OCI-LY3 (cell line): ENCODE measurements around the gene ZNRF1.

Experiments
- H2AFZ ChIP-seq: fragments of 200-600, 300-600 bp; shearing (Covaris generic); 2 replicates; pipeline ENCODE4 v1.6.0; 2014; ENCODE audit warnings: antibody characterized with exemption, low read depth, low read length
- H3K27ac ChIP-seq: fragments of 200-600, 300-600 bp; sonication (generic); 2 replicates; pipeline ENCODE4 v1.5.1; 2014; ENCODE audit warnings: mild to moderate bottlenecking, low read length, moderate library complexity, mixed read lengths
- H3K27me3 ChIP-seq: fragments of 200-600, 300-600 bp; sonication (generic); 2 replicates; pipeline ENCODE4 v1.6.1; 2014; ENCODE audit warnings: low read depth, low read length, mixed read lengths
- H3K36me3 ChIP-seq: fragments of 200-600, 300-600 bp; sonication (generic); replicated peaks from 2 replicates; pipeline ENCODE3; 2014; ENCODE audit warnings: low read depth, low read length, mixed read lengths
- H3K4me1 ChIP-seq: fragments of 300-600, 200-600 bp; sonication (generic); 2 replicates; pipeline ENCODE4 v1.6.1; 2014; ENCODE audit warnings: low read length, mixed read lengths
- H3K4me2 ChIP-seq: fragments of 200-600, 300-600 bp; sonication (generic); 2 replicates; pipeline ENCODE4 v1.6.1; 2014; ENCODE audit warnings: low read length, mixed read lengths
- H3K4me3 ChIP-seq: fragments of 300-600, 200-600 bp; sonication (generic); 2 replicates; pipeline ENCODE4 v1.5.1; 2014; ENCODE audit warnings: antibody characterized with exemption, mild to moderate bottlenecking, low read length, moderate library complexity
- H3K79me2 ChIP-seq: fragments of 300-600, 200-600 bp; shearing (Covaris generic); 2 replicates; pipeline ENCODE4 v1.6.1; 2014; ENCODE audit warnings: mild to moderate bottlenecking, low read length, mixed read lengths
- H3K9ac ChIP-seq: fragments of 300-600, 200-600 bp; shearing (Covaris generic); 2 replicates; pipeline ENCODE4 v1.6.0; 2014; ENCODE audit warnings: mild to moderate bottlenecking, low read length, moderate library complexity
- H3K9me3 ChIP-seq: fragments of 200-600, 300-600 bp; shearing (Covaris generic); 2 replicates; pipeline ENCODE4 v1.6.1; 2014; ENCODE audit warnings: low read length, mixed read lengths; ENCODE audit not compliant: insufficient read depth
- H4K20me1 ChIP-seq: fragments of 200-600, 300-600 bp; sonication (generic); 2 replicates; pipeline ENCODE4 v1.6.1; 2016; ENCODE audit warnings: low read length, mixed read lengths; ENCODE audit not compliant: insufficient read depth
- CTCF ChIP-seq: fragments of 200-600, 300-600 bp; sonication (generic); IDR thresholded peaks from 2 replicates; pipeline ENCODE4 v1.5.1; 2014; ENCODE audit warnings: antibody characterized with exemption, low read length, low read depth
- EZH2phosphoT487 ChIP-seq: fragments of 200-600 bp; shearing (Covaris generic); IDR thresholded peaks from 2 replicates; pipeline ENCODE4 v1.6.1; 2018; ENCODE audit warnings: antibody characterized with exemption, mixed run types, low read depth

Gene ZNRF1

GRCh38 chr16:74990832-74991231 lies 8.0 kb upstream of the ZNRF1 start:
- H3K4me2 ChIP-seq = no peak overlapping the region
- no peaks in the 10 kb centered on the region for H3K9me3 ChIP-seq
- H3K9ac ChIP-seq = no peak overlapping the region
- H3K4me3 ChIP-seq = no peak overlapping the region
- H3K79me2 ChIP-seq = no peaks in the 10 kb centered on the region
- no peaks in the 10 kb centered on the region for H3K4me1 ChIP-seq
- no peaks in the 10 kb centered on the region for H3K36me3 ChIP-seq
- H3K27ac ChIP-seq = no peak overlapping the region
- no peak overlapping the region for H2AFZ ChIP-seq
- peaks cover 12% of the 10 kb centered on the region; the same call in 1 of the 2 replicates for H3K27me3 ChIP-seq
- no peaks in the 10 kb centered on the region for H4K20me1 ChIP-seq
- no peak for TF ChIP-seq EZH2phosphoT487
- TF ChIP-seq CTCF = no peak

GRCh38 chr16:74991268-74991592 lies 7.6 kb upstream of the ZNRF1 start:
- Histone ChIP-seq H4K20me1 (no peaks in the 10 kb centered on the region), H3K27ac (no peak overlapping the region), H3K4me3 (no peak overlapping the region), H3K4me1 (no peaks in the 10 kb centered on the region), H3K9me3 (no peaks in the 10 kb centered on the region), H3K79me2 (no peaks in the 10 kb centered on the region), H2AFZ (no peak overlapping the region), H3K9ac (no peak overlapping the region), H3K4me2 (no peak overlapping the region), H3K27me3 (peaks cover 16% of the 10 kb centered on the region; the same call in 1 of the 2 replicates), H3K36me3 (no peaks in the 10 kb centered on the region)
- no peak for TF ChIP-seq EZH2phosphoT487
- no peak for TF ChIP-seq CTCF

- Histone ChIP-seq H3K9ac (no peak overlapping the region), H2AFZ (peak overlapping the region; percentile 11; the same call in 1 of the 2 replicates), H3K4me2 (no peak overlapping the region), H3K36me3 (no peaks in the 10 kb centered on the region), H3K4me1 (no peaks in the 10 kb centered on the region), H3K27ac (no peak overlapping the region), H4K20me1 (no peaks in the 10 kb centered on the region), H3K9me3 (no peaks in the 10 kb centered on the region), H3K27me3 (peaks cover 19% of the 10 kb centered on the region; the same call in 1 of the 2 replicates), H3K79me2 (no peaks in the 10 kb centered on the region), H3K4me3 (no peak overlapping the region)
- TF ChIP-seq CTCF (no peak), EZH2phosphoT487 (no peak)
Measured at GRCh38 chr16:74991593-74992403, 7.0 kb upstream of the ZNRF1 start.

GRCh38 chr16:74995986-74996385 lies 2.8 kb upstream of the ZNRF1 start:
- H3K9ac ChIP-seq = no peak overlapping the region
- no peaks in the 10 kb centered on the region for H3K36me3 ChIP-seq
- H3K4me3 ChIP-seq = no peak overlapping the region
- no peak overlapping the region for H3K4me2 ChIP-seq
- no peak overlapping the region for H2AFZ ChIP-seq
- peaks cover 24% of the 10 kb centered on the region for H3K27me3 ChIP-seq
- TF ChIP-seq EZH2phosphoT487 = no peak
- no peak for TF ChIP-seq CTCF
- H3K79me2 ChIP-seq = no peaks in the 10 kb centered on the region
- H3K9me3 ChIP-seq = no peaks in the 10 kb centered on the region
- H3K4me1 ChIP-seq = peaks cover 18% of the 10 kb centered on the region
- peaks cover 9% of the 10 kb centered on the region; the same call in 1 of the 2 replicates for H4K20me1 ChIP-seq
- no peak overlapping the region for H3K27ac ChIP-seq
